ENCODE measurements around the gene LGALS3. TPM values are rescaled to one million over a fixed set of nuclear protein-coding genes. Genes with fewer than 3 reads are reported as not detected.

The LGALS3 gene
- total and polyA plus RNA-seq, 2 experiments from 2014 or later, result 461 to 766 TPM

DNA sequence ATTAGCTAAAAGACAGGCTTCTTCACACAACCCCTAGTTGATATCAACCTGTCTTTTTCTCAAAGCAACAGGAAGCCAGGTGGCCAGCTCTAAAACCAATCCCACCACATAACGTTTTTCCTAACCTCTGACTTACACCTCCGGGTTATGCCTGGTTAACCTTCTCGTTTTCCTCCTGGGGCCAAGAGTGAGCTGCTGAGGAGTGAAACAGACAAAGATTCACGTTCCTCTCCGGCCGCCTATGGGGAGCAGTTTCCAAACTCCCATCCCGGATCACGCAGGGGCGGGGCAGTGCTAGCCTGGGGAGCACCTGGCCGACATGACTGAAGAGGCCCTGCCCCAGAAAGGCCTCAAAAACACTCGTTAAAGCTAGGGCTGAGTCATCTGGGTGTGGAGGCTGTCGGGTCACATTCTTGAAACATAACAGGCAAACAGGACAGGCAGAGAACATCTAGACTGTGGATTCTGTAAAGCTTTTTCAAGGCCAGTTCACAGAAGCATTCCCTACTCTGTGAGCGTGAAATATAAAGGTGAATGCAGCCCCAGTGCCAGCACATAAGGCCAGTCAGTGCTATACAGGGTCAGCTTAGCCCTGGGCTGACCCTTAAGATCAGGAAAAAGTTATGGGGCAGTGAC, 25.9 kb upstream of the LGALS3 start:
- H3K4me3 ChIP-seq, result no peak overlapping the region
- H2AFZ ChIP-seq, result peak overlapping the region; percentile 5
- peak; percentile 93 for DNase-seq (ENCODE audit: low spot score)
- H3K36me3 ChIP-seq (replicated peaks; ENCODE audit: insufficient read depth, low read depth), result no peaks in the 10 kb centered on the region
- no peaks in the 10 kb centered on the region for H4K20me1 ChIP-seq (ENCODE audit: insufficient read depth, poor library complexity, severe bottlenecking)
- peaks cover 44% of the 10 kb centered on the region for H3K4me1 ChIP-seq (ENCODE audit: insufficient read depth)
- H3K27ac ChIP-seq, result peak overlapping the region; percentile 96
- no peaks in the 10 kb centered on the region for H3K9me3 ChIP-seq (ENCODE audit: low read depth)
- H3K9me2 ChIP-seq (replicated peaks; ENCODE audit: insufficient read depth), result no peaks in the 10 kb centered on the region
- 8% methylated on average over 13 of the region's 13 CpGs for WGBS (ENCODE audit: low lambda C conversion rate, missing lambda C conversion rate)
- peak overlapping the region; percentile 61 for H3K4me2 ChIP-seq
- no peaks in the 10 kb centered on the region for H3K79me2 ChIP-seq
- H3K27me3 ChIP-seq, result no peaks in the 10 kb centered on the region
- TF ChIP-seq EZH2 (IDR thresholded peaks at IDR 0.05; ENCODE audit: borderline replicate concordance) (no peak), EZH2phosphoT487 (IDR thresholded peaks at IDR 0.05; ENCODE audit: low read depth, severe bottlenecking, unreplicated experiment) (no peak)
- TF ChIP-seq, protein P1, sequence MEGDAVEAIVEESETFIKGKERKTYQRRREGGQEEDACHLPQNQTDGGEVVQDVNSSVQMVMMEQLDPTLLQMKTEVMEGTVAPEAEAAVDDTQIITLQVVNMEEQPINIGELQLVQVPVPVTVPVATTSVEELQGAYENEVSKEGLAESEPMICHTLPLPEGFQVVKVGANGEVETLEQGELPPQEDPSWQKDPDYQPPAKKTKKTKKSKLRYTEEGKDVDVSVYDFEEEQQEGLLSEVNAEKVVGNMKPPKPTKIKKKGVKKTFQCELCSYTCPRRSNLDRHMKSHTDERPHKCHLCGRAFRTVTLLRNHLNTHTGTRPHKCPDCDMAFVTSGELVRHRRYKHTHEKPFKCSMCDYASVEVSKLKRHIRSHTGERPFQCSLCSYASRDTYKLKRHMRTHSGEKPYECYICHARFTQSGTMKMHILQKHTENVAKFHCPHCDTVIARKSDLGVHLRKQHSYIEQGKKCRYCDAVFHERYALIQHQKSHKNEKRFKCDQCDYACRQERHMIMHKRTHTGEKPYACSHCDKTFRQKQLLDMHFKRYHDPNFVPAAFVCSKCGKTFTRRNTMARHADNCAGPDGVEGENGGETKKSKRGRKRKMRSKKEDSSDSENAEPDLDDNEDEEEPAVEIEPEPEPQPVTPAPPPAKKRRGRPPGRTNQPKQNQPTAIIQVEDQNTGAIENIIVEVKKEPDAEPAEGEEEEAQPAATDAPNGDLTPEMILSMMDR (IDR thresholded peaks at IDR 0.05; ENCODE audit: poor library complexity), result no peak

DNA sequence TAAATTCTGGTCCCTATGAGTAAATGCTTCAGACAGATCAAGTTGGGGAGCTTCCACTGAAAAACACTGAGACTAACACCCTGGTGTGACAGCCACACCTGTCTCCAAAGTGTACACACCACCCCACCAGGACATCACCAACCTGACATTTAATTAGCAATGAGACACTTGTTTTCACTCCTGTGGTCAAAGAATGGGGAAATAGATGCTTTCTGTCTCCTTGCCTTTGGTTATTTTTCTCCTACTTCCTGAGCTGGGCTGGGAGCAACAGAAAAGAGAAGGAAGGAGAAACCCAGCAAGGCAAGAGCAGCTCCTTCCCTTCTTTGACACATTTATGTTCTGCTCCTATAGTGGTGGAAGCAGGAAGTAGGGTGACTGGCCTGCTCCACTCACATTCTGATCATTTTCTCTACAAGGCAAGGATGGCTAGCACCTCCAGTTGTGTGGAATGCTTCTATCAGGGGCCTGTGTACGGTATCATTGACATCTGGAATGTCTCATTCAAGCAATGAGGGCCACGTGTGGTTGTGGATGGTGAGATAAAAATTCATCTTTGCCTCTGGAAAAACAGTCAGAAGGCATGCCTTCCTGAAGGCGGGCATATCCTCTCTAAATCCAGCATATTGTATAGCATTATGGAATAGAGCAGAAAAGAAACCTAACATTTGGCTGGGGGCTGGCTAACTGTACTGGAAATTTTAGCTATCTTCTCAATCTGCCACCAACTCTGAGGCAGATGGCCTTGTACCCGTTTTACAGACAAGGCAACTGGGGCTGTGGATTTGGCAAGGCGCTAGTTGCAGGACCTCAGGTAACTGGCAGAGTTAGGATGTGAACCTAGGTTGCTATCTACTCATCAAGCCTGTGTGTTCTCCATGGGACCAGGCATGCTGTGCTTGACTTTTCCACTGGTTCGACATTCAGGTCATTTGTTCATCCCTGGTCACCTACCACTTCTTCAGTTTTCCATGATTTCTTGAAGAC, 24.8 kb upstream of the LGALS3 start:
- Histone ChIP-seq H3K9me2 (replicated peaks; ENCODE audit: insufficient read depth) (no peaks in the 10 kb centered on the region), H4K20me1 (ENCODE audit: insufficient read depth, poor library complexity, severe bottlenecking) (no peaks in the 10 kb centered on the region), H3K9me3 (ENCODE audit: low read depth) (no peaks in the 10 kb centered on the region), H3K79me2 (no peaks in the 10 kb centered on the region), H3K4me3 (no peak overlapping the region), H3K4me2 (peak overlapping the region; percentile 61), H3K27ac (peak overlapping the region; percentile 96), H3K27me3 (no peaks in the 10 kb centered on the region), H3K4me1 (ENCODE audit: insufficient read depth) (peaks cover 44% of the 10 kb centered on the region), H2AFZ (peak overlapping the region; percentile 34), H3K36me3 (replicated peaks; ENCODE audit: insufficient read depth, low read depth) (no peaks in the 10 kb centered on the region)
- TF ChIP-seq EZH2 (IDR thresholded peaks at IDR 0.05; ENCODE audit: borderline replicate concordance) (no peak), EZH2phosphoT487 (IDR thresholded peaks at IDR 0.05; ENCODE audit: low read depth, severe bottlenecking, unreplicated experiment) (no peak)
- TF ChIP-seq, protein P1 (IDR thresholded peaks at IDR 0.05; ENCODE audit: poor library complexity), result no peak
- DNase-seq (ENCODE audit: low spot score), result no peak
- 89% methylated on average over 6 of the region's 6 CpGs for WGBS (ENCODE audit: low lambda C conversion rate, missing lambda C conversion rate)

DNA sequence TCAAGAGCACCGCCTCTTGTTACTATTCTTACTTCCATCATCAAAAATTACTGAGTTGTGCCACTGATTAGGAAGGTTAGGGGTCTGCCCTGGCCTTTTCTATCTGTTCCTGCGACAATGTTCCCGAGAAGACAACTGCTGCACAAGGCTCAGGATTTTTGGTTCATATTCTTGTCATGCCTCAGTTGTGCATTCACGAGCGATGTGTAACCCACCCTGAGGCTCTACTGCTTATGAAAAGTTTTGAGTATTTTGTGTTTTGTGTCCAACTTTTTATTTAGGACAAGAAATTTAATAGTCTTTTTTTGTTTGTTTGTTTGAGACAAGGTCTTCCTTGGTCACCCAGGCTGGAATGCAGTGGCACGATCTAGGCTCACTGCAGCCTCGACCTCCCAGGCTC, 23.1 kb upstream of the LGALS3 start:
- Histone ChIP-seq H3K4me2 (no peak overlapping the region), H3K79me2 (no peaks in the 10 kb centered on the region), H3K4me1 (ENCODE audit: insufficient read depth) (peaks cover 40% of the 10 kb centered on the region), H3K27me3 (no peaks in the 10 kb centered on the region), H3K36me3 (replicated peaks; ENCODE audit: insufficient read depth, low read depth) (no peaks in the 10 kb centered on the region), H4K20me1 (ENCODE audit: insufficient read depth, poor library complexity, severe bottlenecking) (no peaks in the 10 kb centered on the region), H3K9me2 (replicated peaks; ENCODE audit: insufficient read depth) (no peaks in the 10 kb centered on the region), H3K27ac (no peak overlapping the region), H2AFZ (no peak overlapping the region), H3K9me3 (ENCODE audit: low read depth) (no peaks in the 10 kb centered on the region), H3K4me3 (no peak overlapping the region)
- no peak for DNase-seq (ENCODE audit: low spot score)
- TF ChIP-seq EZH2 (IDR thresholded peaks at IDR 0.05; ENCODE audit: borderline replicate concordance) (no peak), EZH2phosphoT487 (IDR thresholded peaks at IDR 0.05; ENCODE audit: low read depth, severe bottlenecking, unreplicated experiment) (no peak)
- TF ChIP-seq, protein P1 (IDR thresholded peaks at IDR 0.05; ENCODE audit: poor library complexity), result no peak
- WGBS (ENCODE audit: low lambda C conversion rate, missing lambda C conversion rate), result 96% methylated on average over 7 of the region's 7 CpGs
